Islet of Langerhans (tissue), 1 donor: Measurements from ENCODE around the gene AIFM3.
"Not testable (repeated sequence)": the region's sequence is repeated elsewhere in the genome, so short reads cannot be mapped to it uniquely, and the experiment has no call there.

ENCODE experiments used
- FAIRE-seq: peaks from one replicate; lab custom pipeline; 2011; peaks lifted over from hg19 to GRCh38; lab: Jason Lieb, UNC

The AIFM3 gene

GRCh38 chr22:20966883-20967696 lies at the start of gene AIFM3:
TSS of gene AIFM3 (plus strand) at chr22:20967255. CDS start at chr22:20967945, 690 bp downstream.
- FAIRE-seq, result no peak

DNA sequence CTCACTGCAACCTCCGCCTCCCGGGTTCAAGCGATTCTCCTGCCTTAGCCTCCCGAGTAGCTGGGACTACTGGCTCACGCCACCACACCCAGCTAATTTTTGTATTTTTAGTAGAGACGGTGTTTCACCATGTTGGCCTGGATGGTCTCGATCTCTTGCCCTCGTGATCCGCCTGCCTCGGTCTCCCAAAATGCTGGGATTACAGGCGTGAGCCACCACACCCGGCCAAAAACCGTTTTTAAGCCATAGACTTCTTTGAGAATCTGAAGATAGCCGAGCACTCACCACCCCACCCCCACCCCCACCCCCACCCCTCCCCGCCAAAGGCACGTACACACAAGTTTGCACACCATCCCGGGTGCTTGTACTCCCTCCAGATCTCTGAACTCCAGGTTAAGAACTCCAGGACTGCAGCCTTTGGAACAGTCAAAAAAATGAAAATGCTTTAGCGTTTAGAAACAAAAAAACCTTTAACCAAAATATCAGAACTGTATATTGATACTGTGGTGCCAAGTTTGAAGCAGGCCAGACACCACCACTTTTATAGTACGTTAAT lies 48.3 kb upstream of the AIFM3 start:
- FAIRE-seq, result no peak

DNA sequence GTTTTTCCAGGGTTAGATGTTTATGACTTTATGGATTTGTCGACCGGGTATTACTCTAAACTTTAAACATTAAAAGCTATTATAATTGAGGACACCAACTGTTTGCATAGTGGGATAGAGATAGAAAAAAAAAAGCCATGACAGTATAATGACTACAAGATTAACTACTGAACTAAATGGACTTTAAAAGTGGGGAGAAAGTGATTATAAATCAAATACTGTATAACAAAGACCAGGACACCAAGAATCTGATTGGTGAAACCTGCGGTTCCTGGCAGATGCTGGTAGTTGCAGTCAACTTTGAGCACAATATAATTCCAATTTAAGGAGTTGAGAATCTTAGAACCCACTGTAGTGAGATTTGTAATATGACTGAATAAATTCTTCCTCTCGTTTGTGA lies 47.3 kb upstream of the AIFM3 start:
- no peak for FAIRE-seq

- FAIRE-seq, result no peak
Measured at GRCh38 chr22:20920881-20921203, 46.2 kb upstream of the AIFM3 start.

DNA sequence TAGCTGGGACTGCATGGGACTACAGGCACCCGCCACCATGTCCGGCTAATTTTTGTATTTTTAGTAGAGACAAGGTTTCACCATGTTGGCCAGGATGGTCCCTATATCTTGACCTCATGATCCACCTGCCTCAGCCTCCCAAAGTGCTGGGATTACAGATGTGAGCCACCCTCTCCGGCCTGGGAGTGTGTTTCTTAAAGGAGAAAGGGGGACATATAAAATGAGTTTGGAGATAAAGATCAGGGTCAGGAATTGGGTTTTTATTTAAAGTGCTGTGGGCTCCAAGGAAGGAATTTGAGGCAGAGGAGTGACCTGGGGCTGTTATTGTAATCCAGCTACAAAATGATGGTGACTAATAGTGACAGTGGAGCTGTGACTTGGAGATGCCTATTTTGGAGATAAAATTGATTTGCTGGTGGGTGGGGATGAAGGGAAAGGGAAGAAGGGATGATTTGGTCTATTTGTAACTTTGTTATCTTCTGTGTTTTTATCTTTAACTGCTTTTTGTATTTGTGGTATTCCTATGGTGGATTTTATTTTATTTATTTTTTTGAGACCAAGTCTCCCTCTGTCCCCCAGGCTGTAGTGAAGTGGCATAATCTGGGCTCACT lies 44.8 kb upstream of the AIFM3 start:
- no peak for FAIRE-seq

DNA sequence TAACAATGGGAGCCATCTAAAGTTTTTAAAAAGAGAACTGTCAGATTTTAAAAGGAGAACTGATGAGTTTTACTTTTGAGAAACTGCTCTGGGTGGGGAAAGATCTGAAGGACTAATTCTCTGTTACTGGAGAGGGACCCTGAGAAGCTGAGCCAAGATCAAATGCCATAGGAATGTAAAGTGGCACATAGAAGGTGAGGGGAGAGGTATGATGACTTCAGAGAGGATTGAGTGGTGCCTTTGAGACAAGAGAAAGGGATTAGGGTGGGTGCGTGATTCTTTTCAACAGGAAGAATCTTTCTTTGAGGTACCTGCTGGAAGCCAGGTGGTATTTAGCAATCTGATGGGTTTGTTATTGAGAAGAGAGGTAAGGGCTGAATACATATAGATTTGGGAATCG lies 40.8 kb upstream of the AIFM3 start:
- no peak for FAIRE-seq

DNA sequence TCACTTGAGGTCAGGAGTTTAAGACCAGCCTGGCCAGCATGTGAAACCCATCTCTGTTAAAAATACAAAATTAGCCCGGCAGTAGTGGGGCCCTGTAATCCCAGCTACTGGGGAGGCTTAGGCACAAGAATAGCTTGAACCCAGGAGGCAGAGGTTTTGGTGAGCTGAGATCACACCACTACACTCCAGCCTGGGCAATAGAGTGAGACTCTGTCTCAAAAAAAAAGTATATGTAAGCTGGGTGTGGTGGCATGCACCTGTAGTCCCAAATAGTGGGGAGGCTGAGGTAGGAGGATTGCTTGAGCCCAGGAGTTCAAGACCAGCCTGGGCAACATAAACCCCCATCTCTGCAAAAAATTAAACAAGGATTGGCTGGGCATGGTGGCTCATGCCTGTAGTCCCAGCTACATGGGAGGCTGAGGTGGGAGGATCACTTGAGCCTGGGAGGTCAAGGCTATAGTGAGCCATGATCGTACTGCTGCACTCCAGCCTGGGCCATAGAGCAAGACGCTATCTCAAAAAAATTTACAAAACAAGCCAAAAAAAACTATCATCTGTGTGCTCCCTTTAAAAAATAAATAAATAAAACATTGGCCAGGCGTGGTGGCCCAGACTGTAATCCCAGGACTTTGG lies 39.0 kb upstream of the AIFM3 start:
- no peak for FAIRE-seq

GRCh38 chr22:20928573-20928967 lies 38.5 kb upstream of the AIFM3 start:
- FAIRE-seq, result no peak

GRCh38 chr22:20930004-20930403 lies 37.1 kb upstream of the AIFM3 start:
- no peak for FAIRE-seq

- FAIRE-seq, result not testable (repeated sequence)
Measured at GRCh38 chr22:20930435-20930834, 36.6 kb upstream of the AIFM3 start.

GRCh38 chr22:20931126-20931654 lies 35.9 kb upstream of the AIFM3 start:
- FAIRE-seq, result no peak

DNA sequence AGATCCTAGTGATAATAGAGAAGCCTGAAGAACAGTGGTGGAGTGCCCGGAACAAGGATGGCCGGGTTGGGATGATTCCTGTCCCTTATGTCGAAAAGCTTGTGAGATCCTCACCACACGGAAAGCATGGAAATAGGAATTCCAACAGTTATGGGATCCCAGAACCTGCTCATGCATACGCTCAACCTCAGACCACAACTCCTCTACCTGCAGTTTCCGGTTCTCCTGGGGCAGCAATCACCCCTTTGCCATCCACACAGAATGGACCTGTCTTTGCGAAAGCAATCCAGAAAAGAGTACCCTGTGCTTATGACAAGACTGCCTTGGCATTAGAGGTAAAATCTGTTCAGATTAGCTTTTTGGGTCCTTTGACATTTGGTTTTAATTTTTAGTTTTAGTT lies 33.1 kb upstream of the AIFM3 start:
- FAIRE-seq, result no peak

DNA sequence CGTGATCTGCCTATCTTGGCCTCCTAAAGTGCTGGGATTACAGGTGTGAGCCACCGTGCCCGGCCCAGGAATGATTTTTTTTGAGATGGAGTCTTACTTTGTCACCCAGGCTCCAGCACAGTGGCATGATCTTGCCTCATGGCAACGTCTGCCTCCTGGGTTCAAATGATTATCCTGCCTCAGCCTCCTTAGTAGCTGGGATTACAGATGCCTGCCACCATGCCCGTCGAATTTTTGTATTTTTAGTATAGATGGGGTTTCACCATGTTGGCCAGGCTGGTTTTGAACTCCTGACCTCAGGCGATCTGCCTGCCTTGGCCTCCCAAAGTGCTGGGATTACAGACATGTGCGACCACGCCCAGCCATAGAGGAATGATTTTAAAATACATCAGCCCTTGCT lies 32.0 kb upstream of the AIFM3 start:
- FAIRE-seq, result not testable (repeated sequence)

- FAIRE-seq, result not testable (repeated sequence)
Measured at GRCh38 chr22:20935780-20936539, 31.1 kb upstream of the AIFM3 start.

- FAIRE-seq, result no peak
Measured at GRCh38 chr22:20937031-20937793, 29.8 kb upstream of the AIFM3 start.

DNA sequence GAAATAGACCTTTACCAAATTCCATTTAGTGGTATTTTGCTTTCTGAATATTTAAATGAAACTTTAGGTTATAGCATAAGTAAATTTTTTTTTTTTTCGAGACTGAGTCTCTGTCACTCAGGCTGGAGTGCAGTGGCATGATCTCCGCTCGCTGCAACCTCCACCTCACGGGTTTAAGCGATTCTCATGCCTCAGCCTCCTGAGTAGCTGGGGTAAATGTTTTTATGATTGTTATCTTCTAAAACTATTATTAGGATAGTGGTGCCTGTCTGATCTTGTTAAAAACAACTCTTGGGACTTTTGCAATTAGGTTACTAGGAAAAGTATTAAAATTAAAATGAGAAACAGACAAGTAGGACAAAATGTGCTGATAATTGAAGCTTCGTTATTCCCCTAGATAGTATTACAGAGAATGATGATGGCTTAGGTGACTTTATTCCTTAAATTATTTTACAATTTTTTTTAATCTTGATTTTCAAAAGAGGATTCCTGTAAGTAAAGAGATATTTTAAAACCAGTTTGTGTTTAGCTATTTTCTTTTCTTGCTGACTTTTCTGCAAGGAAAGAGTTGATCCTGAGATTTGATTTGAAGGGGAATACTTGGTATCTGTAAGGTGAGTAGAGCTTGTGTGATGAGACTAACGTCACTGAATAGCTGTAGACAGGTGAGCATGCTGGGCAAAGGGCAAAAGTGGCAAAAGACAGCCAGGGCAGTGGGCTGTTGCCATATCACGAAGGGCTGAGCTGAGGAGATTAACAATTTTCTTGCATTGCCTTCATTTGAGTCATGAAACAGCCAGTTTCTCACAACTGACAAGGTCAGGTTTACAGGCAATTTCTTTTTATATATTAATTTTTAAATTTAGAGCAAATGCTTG lies 29.0 kb upstream of the AIFM3 start:
- FAIRE-seq, result no peak

DNA sequence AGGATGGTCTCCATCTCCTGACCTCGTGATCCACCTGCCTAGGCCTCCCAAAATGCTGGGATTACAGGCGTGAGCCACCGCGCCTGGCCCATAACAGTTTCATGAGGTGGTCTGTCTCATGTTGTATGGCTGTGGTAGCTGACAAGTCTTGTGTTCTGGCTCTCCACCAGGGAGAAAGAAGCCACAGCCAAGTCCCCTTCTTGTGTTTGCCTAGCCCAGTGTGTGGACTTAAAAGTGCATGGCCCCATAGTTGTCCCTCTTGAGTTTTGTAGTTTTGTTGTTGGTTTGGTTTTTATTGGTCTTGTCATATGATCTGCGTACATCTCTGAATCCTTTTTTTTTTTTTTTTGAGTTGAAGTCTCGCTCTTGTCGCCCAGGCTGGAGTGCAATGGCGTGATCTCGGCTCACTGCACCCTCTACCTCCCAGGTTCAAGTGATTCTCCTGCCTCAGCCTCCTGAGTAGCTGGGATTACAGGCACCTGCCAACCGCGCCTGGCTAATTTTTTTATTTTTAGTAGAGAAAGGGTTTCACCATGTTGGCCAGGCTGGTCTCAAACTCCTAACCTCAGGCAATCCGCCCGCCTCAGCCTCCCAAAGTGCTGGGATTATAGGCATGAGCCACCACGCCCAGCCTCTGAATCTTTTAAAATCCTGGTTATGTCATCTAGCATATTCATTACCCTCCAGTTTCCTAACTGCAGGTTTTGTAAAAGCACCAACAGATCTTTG lies 27.4 kb upstream of the AIFM3 start:
- not testable (repeated sequence) for FAIRE-seq

GRCh38 chr22:20940186-20940651 lies 26.8 kb upstream of the AIFM3 start:
- FAIRE-seq, result no peak

- no peak for FAIRE-seq
Measured at GRCh38 chr22:20940904-20941385, 26.1 kb upstream of the AIFM3 start.
